HepG2 (cell line): ENCODE data around the gene KMT2B. TPM values are rescaled to one million over a fixed set of nuclear protein-coding genes. Genes with fewer than 3 reads are reported as not detected.

Experiments used
- ATAC-seq: fragments of 200-7000 bp; cut with Tn5 transposase; 3 replicates; pipeline ENCODE4 v1.9.1; 2020; ENCODE audit warnings: mild to moderate bottlenecking, moderate library complexity
- BruUV-seq: library from RNA; stranded (reverse); fragments of 400-500 nt; replicated peaks from 2 replicates; lab custom pipeline; 2021; lab: Mats Ljungman, UMichigan
- CTCF ChIA-PET: fragments of 300-600 bp; formaldehyde crosslinking; extraction: SDS; loops from one replicate; lab custom pipeline; 2021; ENCODE audit warnings: low total read pairs, inconsistent platforms, low intra/inter-chr PET ratio; lab: Yijun Ruan, JAX
- POLR2A ChIA-PET: fragments of 350-600 bp; sonication (Branson Sonifier 250); formaldehyde crosslinking; loops from one replicate; lab custom pipeline; 2020; ENCODE audit warnings: antibody characterized with exemption, inconsistent platforms; lab: Yijun Ruan, JAX
- DNase-seq: peaks from one replicate; pipeline ENCODE4 v3.0.0-alpha.2; 2015; ENCODE audit warnings: low spot score
- FAIRE-seq: peaks from 3 replicates; lab custom pipeline; 2011; peaks lifted over from hg19 to GRCh38; lab: Jason Lieb, UNC
- H2AFZ ChIP-seq: one replicate; pipeline ENCODE4 v1.6.1; 2011; ENCODE audit warnings: low read length, inconsistent platforms
- H3K27ac ChIP-seq: fragments of 300-600 bp; 3 replicates; pipeline ENCODE4 v1.8.0; 2011; ENCODE audit warnings: mixed run types, mild to moderate bottlenecking, mixed read lengths, low read length, inconsistent platforms; ENCODE audit not compliant: insufficient read depth; ENCODE audit errors: extremely low read length
- H3K27me3 ChIP-seq, 2 experiments: fragments of 200-600 bp in 1 of 2; 2 replicates in 1 of 2; 3 replicates in 1 of 2; pipeline versions ENCODE4 v1.6.0 to v1.8.0; 2011; ENCODE audit warnings: low read length in 2 of 2, mild to moderate bottlenecking in 2 of 2, moderate library complexity in 2 of 2, inconsistent platforms in 1 of 2; ENCODE audit not compliant: insufficient read depth in 2 of 2, control insufficient read depth in 1 of 2
- H3K36me3 ChIP-seq, 2 experiments: fragments of 200-600 bp in 1 of 2; replicated peaks in 1 of 2; 2 replicates in 1 of 2; 3 replicates in 1 of 2; pipeline versions ENCODE4 v1.5.1 to v1.8.0; 2011; ENCODE audit warnings: low read length in 2 of 2, inconsistent platforms in 1 of 2; ENCODE audit not compliant: insufficient read depth in 2 of 2, control insufficient read depth in 1 of 2
- H3K4me1 ChIP-seq: 2 replicates; pipeline ENCODE4 v1.5.1; 2012; ENCODE audit warnings: low read length, inconsistent platforms; ENCODE audit not compliant: insufficient read depth
- H3K4me2 ChIP-seq: 2 replicates; pipeline ENCODE4 v1.6.0; 2011; ENCODE audit warnings: low read depth, low read length, inconsistent platforms
- H3K4me3 ChIP-seq, 3 experiments: fragments of 200-600 bp in 1 of 3; sonication (generic), shearing (Covaris generic) in 1 of 3; replicated peaks in 1 of 3; 2 replicates each; pipeline ENCODE4 v1.5.1; 2011 to 2016; ENCODE audit warnings: low read length in 3 of 3, inconsistent platforms in 2 of 3, low read depth in 2 of 3, mild to moderate bottlenecking in 2 of 3, control low read depth in 1 of 3, mixed read lengths in 1 of 3; ENCODE audit not compliant: insufficient read depth in 1 of 3
- H3K79me2 ChIP-seq: one replicate; pipeline ENCODE4 v1.6.1; 2011; ENCODE audit warnings: low read length, inconsistent platforms; ENCODE audit not compliant: insufficient read depth
- H3K9ac ChIP-seq: 2 replicates; pipeline ENCODE4 v1.6.0; 2011; ENCODE audit warnings: mild to moderate bottlenecking, low read depth, low read length, inconsistent platforms; ENCODE audit not compliant: insufficient read depth
- H3K9me3 ChIP-seq: 2 replicates; pipeline ENCODE4 v1.5.1; 2012; ENCODE audit warnings: mild to moderate bottlenecking, low read length
- H4K20me1 ChIP-seq: 2 replicates; pipeline ENCODE4 v1.6.0; 2011; ENCODE audit warnings: inconsistent platforms, mild to moderate bottlenecking, low read length, moderate library complexity; ENCODE audit not compliant: insufficient read depth
- BORCS8-MEF2B ChIP-seq: sonication (generic); formaldehyde crosslinking; IDR thresholded peaks from 2 replicates; pipeline ENCODE4 v1.8.0; 2022; ENCODE audit warnings: mild to moderate bottlenecking, missing genetic modification reagents
- MEIS2 ChIP-seq: sonication (generic); formaldehyde crosslinking; IDR thresholded peaks from 2 replicates; pipeline ENCODE4 v1.9.0; 2021; ENCODE audit warnings: mild to moderate bottlenecking, missing genetic modification reagents
- MTF2 ChIP-seq: sonication (generic); formaldehyde crosslinking; IDR thresholded peaks from 2 replicates; pipeline ENCODE4 v1.5.0; 2020; ENCODE audit warnings: missing genetic modification reagents, borderline replicate concordance
- MYC ChIP-seq: sonication (generic); formaldehyde crosslinking; IDR thresholded peaks from 2 replicates; pipeline ENCODE4 v1.9.0; 2021; ENCODE audit warnings: missing genetic modification reagents, borderline replicate concordance
- NFYB ChIP-seq: sonication (generic); formaldehyde crosslinking; IDR thresholded peaks from 2 replicates; pipeline ENCODE4 v1.4.0; 2020; ENCODE audit warnings: missing genetic modification reagents
- NFYC ChIP-seq: IDR thresholded peaks from 2 replicates; pipeline ENCODE4 v1.6.1; 2016; ENCODE audit warnings: missing genetic modification reagents, missing compliant biosample characterization
- PAX8 ChIP-seq: sonication (generic); formaldehyde crosslinking; IDR thresholded peaks from 2 replicates; pipeline ENCODE4 v1.8.0; 2022; ENCODE audit warnings: mild to moderate bottlenecking, missing genetic modification reagents, borderline replicate concordance
- RORA ChIP-seq: sonication (generic); formaldehyde crosslinking; IDR thresholded peaks from 2 replicates; pipeline ENCODE4 v1.5.0; 2020; ENCODE audit warnings: mild to moderate bottlenecking, missing genetic modification reagents, moderate library complexity
- SOX6 ChIP-seq, 2 experiments: fragments of 450-650 bp in 1 of 2; sonication (generic) in 1 of 2; formaldehyde crosslinking in 1 of 2; IDR thresholded peaks; 2 replicates each; pipeline versions ENCODE4 v1.4.0 to v1.6.1; 2017 to 2020; ENCODE audit warnings: antibody characterized with exemption in 1 of 2, mild to moderate bottlenecking in 1 of 2, missing genetic modification reagents in 1 of 2
- SP2 ChIP-seq: sonication (generic); formaldehyde crosslinking; IDR thresholded peaks from 2 replicates; pipeline ENCODE4 v1.5.1; 2020; ENCODE audit warnings: mild to moderate bottlenecking, missing genetic modification reagents
- ZC3H13 ChIP-seq: sonication (generic); formaldehyde crosslinking; IDR thresholded peaks from 2 replicates; pipeline ENCODE4 v1.8.1; 2023; ENCODE audit warnings: mild to moderate bottlenecking, missing genetic modification reagents, moderate library complexity
- ZNF3 ChIP-seq: IDR thresholded peaks from 2 replicates; pipeline ENCODE4 v1.7.0; 2017; ENCODE audit warnings: inconsistent platforms
- ZNF335 ChIP-seq: sonication (generic); formaldehyde crosslinking; IDR thresholded peaks from 2 replicates; pipeline ENCODE4 v1.4.0; 2020; ENCODE audit warnings: missing genetic modification reagents
- ZNF552 ChIP-seq: sonication (generic); formaldehyde crosslinking; IDR thresholded peaks from 2 replicates; pipeline ENCODE4 v1.9.0; 2022; ENCODE audit warnings: missing genetic modification reagents, mild to moderate bottlenecking, borderline replicate concordance
- ZNF850 ChIP-seq: sonication (generic); formaldehyde crosslinking; conservative IDR thresholded peaks from 2 replicates; pipeline ENCODE4 v1.9.0; 2021; ENCODE audit warnings: mild to moderate bottlenecking, missing genetic modification reagents
- ZNF891 ChIP-seq: sonication (generic); formaldehyde crosslinking; IDR thresholded peaks from 2 replicates; pipeline ENCODE4 v1.5.0; 2020; ENCODE audit warnings: mild to moderate bottlenecking, missing genetic modification reagents
- WGBS: methylation state at CpG from one replicate; pipeline ENCODE4 v1.1.6; 2017; ENCODE audit warnings: low lambda C conversion rate; 5-methylcytosine and 5-hydroxymethylcytosine counted together
- in situ Hi-C: cut with HindIII; loops from 2 replicates; pipeline ENCODE4 v1.10.0; 2017; ENCODE audit warnings: low pct_unique_long_range_greater_than_20kb; ENCODE audit not compliant: extremely low pct_ligation_motif_present
- intact Hi-C: fragments of 100-400 bp; cut with micrococcal nuclease; formaldehyde crosslinking; loops from one replicate; pipeline ENCODE4 v1.10.0; 2022; ENCODE audit not compliant: unreplicated experiment
- polyA plus RNA-seq, 8 experiments: library from polyadenylated mRNA; depleted of rRNA in 3 of 8; stranded (reverse) in 7 of 8; unstranded in 1 of 8; fragments of >200 nt; fragmentation: Illumina TruSeq in 4 of 8; extraction: Trizol in 4 of 8; gene quantifications; 2 replicates each; pipeline versions ENCODE4 v1.2.1 to v1.2.3, GENCODE V29; 2011 to 2016; ENCODE audit warnings: low read depth in 4 of 8, missing spikeins in 1 of 8, mixed read lengths in 1 of 8; ENCODE audit not compliant: insufficient read depth in 1 of 8
- total RNA-seq, 5 experiments: library from RNA; depleted of rRNA; stranded (reverse); fragments of >200 nt; fragmentation: Illumina TruSeq; extraction: Trizol; gene quantifications; 2 replicates each; pipeline ENCODE4 v1.2.3, GENCODE V29; 2016; ENCODE audit warnings: low read depth in 1 of 5
- TF ChIP-seq, protein P1 (sequence below): IDR thresholded peaks from 2 replicates; pipeline ENCODE4 v1.6.1; 2012; ENCODE audit warnings: inconsistent platforms
- TF ChIP-seq, protein P2 (sequence below): IDR thresholded peaks from 2 replicates; pipeline ENCODE4 v1.6.1; 2016; ENCODE audit warnings: low read depth, borderline replicate concordance
- TF ChIP-seq, protein P3 (sequence below): sonication (generic); formaldehyde crosslinking; IDR thresholded peaks from 2 replicates; pipeline ENCODE4 v1.8.0; 2022; ENCODE audit warnings: mild to moderate bottlenecking, missing genetic modification reagents, borderline replicate concordance
- TF ChIP-seq, protein P4 (sequence below): sonication (generic); formaldehyde crosslinking; IDR thresholded peaks from 2 replicates; pipeline ENCODE4 v1.9.0; 2022; ENCODE audit warnings: low read depth, missing genetic modification reagents

KMT2B gene
- total and polyA plus RNA-seq, 2 of the 13 experiments (the other 11 are each of a cell fraction or from before 2014, with no cell fraction given), result 6.2 to 16.9 TPM

- TF ChIP-seq ZNF850 (CRISPR knock-in tag), result no peak
- TF ChIP-seq RORA (CRISPR knock-in tag), result no peak
- TF ChIP-seq NFYC (CRISPR knock-in tag), result peak; percentile 99
- TF ChIP-seq MEIS2 (CRISPR knock-in tag), result 0 out of 2 replicates have a peak, but pooled peaks have one; percentile 8
- TF ChIP-seq MTF2, result peak; percentile 84; the same call in 1 of the 2 replicates
- TF ChIP-seq, protein P1, sequence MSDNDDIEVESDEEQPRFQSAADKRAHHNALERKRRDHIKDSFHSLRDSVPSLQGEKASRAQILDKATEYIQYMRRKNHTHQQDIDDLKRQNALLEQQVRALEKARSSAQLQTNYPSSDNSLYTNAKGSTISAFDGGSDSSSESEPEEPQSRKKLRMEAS, result peak; percentile 70
- no peak for TF ChIP-seq PAX8 (CRISPR knock-in tag)
- peak; percentile 21; the same call in 1 of the 2 replicates for TF ChIP-seq ZNF335 (CRISPR knock-in tag)
- TF ChIP-seq MYC (CRISPR knock-in tag), result peak; percentile 23; the same call in 1 of the 2 replicates
- TF ChIP-seq, protein P2, sequence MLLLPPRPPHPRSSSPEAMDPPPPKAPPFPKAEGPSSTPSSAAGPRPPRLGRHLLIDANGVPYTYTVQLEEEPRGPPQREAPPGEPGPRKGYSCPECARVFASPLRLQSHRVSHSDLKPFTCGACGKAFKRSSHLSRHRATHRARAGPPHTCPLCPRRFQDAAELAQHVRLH (CRISPR knock-in tag), result peak; percentile 52; the same call in 1 of the 2 replicates
- TF ChIP-seq ZNF552 (CRISPR knock-in tag), result peak; percentile 23; the same call in 1 of the 2 replicates
- peak; percentile 66 for TF ChIP-seq BORCS8-MEF2B
These were observed 15.4 kb upstream of the KMT2B start (continued) for GRCh38 chr19:35702223-35703012.

- H3K36me3 ChIP-seq, result no peaks in the 10 kb centered on the region
- no TSS peak for BruUV-seq
- peak overlapping the region in 1 of 3 experiments; percentile 77; a peak in 1 of 6 replicates for H3K4me3 ChIP-seq
- 23% methylated on average over 9 of the region's 9 CpGs for WGBS
- H3K4me1 ChIP-seq, result peaks cover 24% of the 10 kb centered on the region
- POLR2A ChIA-PET, result interaction anchor here (0.5 to 2.4 kb wide), 9 partner anchors 11 to 193 kb away, joined by 3 to 23 read pairs (median 4); partner anchors contain the start of genes COX6B1 and LIN37
- H2AFZ ChIP-seq, result no peak overlapping the region
- peak overlapping the region; percentile 92; the same call in 1 of the 2 replicates for H3K4me2 ChIP-seq
- ATAC-seq (no peak), FAIRE-seq (no peak), DNase-seq (no peak)
- no peaks in the 10 kb centered on the region for H3K9me3 ChIP-seq
- CTCF ChIA-PET, result no interaction called here
- TF ChIP-seq SOX6 (IDR thresholded peaks at IDR 0.05) (no peak), SOX6 (CRISPR knock-in tag; IDR thresholded peaks at IDR 0.05) (no peak), SP2 (CRISPR knock-in tag) (no peak), ZC3H13 (CRISPR knock-in tag) (no peak), NFYC (CRISPR knock-in tag) (peak; percentile 49; the same call in 1 of the 2 replicates), NFYB (CRISPR knock-in tag) (peak; percentile 59), ZNF891 (CRISPR knock-in tag) (0 out of 2 replicates have a peak, but pooled peaks have one; percentile 11), ZNF3 (CRISPR knock-in tag) (no peak)
- TF ChIP-seq, protein P3, sequence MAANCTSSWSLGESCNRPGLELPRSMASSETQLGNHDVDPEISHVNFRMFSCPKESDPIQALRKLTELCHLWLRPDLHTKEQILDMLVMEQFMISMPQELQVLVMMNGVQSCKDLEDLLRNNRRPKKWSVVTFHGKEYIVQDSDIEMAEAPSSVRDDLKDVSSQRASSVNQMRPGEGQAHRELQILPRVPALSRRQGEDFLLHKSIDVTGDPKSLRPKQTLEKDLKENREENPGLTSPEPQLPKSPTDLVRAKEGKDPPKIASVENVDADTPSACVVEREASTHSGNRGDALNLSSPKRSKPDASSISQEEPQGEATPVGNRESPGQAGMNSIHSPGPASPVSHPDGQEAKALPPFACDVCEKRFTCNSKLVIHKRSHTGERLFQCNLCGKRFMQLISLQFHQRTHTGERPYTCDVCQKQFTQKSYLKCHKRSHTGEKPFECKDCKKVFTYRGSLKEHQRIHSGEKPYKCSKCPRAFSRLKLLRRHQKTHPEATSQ (CRISPR knock-in tag), result no peak
- TF ChIP-seq, protein P4, sequence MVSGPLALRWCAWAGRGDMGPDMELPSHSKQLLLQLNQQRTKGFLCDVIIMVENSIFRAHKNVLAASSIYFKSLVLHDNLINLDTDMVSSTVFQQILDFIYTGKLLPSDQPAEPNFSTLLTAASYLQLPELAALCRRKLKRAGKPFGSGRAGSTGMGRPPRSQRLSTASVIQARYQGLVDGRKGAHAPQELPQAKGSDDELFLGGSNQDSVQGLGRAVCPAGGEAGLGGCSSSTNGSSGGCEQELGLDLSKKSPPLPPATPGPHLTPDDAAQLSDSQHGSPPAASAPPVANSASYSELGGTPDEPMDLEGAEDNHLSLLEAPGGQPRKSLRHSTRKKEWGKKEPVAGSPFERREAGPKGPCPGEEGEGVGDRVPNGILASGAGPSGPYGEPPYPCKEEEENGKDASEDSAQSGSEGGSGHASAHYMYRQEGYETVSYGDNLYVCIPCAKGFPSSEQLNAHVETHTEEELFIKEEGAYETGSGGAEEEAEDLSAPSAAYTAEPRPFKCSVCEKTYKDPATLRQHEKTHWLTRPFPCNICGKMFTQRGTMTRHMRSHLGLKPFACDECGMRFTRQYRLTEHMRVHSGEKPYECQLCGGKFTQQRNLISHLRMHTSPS (CRISPR knock-in tag), result no peak
- H3K79me2 ChIP-seq, result no peaks in the 10 kb centered on the region
- H4K20me1 ChIP-seq, result no peaks in the 10 kb centered on the region
- no peak overlapping the region for H3K9ac ChIP-seq
- in situ Hi-C loops (no loop called here), intact Hi-C loops (no loop called here)
- H3K27ac ChIP-seq, result no peak overlapping the region
- H3K27me3 ChIP-seq, result no peaks in the 10 kb centered on the region; a peak in 1 of 5 replicates
These were observed 14.5 kb upstream of the KMT2B start for GRCh38 chr19:35703343-35703742.
